OCI-LY1 (cell line): ENCODE results near the gene RELA.

Experiments used
- H2AFZ ChIP-seq: fragments of 200-600 bp; sonication (generic), shearing (Covaris generic); 2 replicates; pipeline ENCODE4 v1.6.0; 2014; ENCODE audit warnings: antibody characterized with exemption, mild to moderate bottlenecking, low read length
- H3F3A ChIP-seq: fragments of 200-600 bp; sonication (generic), shearing (Covaris generic); 2 replicates; pipeline ENCODE4 v1.6.0; 2014; ENCODE audit warnings: mild to moderate bottlenecking, antibody characterized with exemption, low read length, moderate library complexity; ENCODE audit not compliant: insufficient read depth
- H3K27ac ChIP-seq: fragments of 200-600 bp; sonication (generic); 2 replicates; pipeline ENCODE4 v1.5.1; 2014; ENCODE audit warnings: low read length, mixed run types, mild to moderate bottlenecking, low read depth; ENCODE audit not compliant: poor library complexity, severe bottlenecking
- H3K27me3 ChIP-seq: fragments of 200-600 bp; sonication (generic); 2 replicates; pipeline ENCODE4 v1.6.0; 2014; ENCODE audit warnings: antibody characterized with exemption, mild to moderate bottlenecking, low read length, moderate library complexity; ENCODE audit not compliant: insufficient read depth
- H3K36me3 ChIP-seq: fragments of 200-600 bp; sonication (generic); 2 replicates; pipeline ENCODE4 v1.6.1; 2014; ENCODE audit warnings: mild to moderate bottlenecking, antibody characterized with exemption, low read length, moderate library complexity, mixed read lengths; ENCODE audit not compliant: insufficient read depth
- H3K4me1 ChIP-seq: fragments of 200-600 bp; sonication (generic); 2 replicates; pipeline ENCODE4 v1.5.1; 2014; ENCODE audit warnings: mild to moderate bottlenecking, low read length, moderate library complexity; ENCODE audit not compliant: insufficient read depth, severe bottlenecking
- H3K4me2 ChIP-seq: fragments of 200-600 bp; sonication (generic), shearing (Covaris generic); 2 replicates; pipeline ENCODE4 v1.6.1; 2014; ENCODE audit warnings: low read length
- H3K4me3 ChIP-seq: fragments of 200-600 bp; sonication (generic); 2 replicates; pipeline ENCODE4 v1.5.1; 2014; ENCODE audit warnings: low read length, low read depth, mild to moderate bottlenecking, mixed read lengths; ENCODE audit not compliant: poor library complexity, severe bottlenecking
- H3K79me2 ChIP-seq: fragments of 200-600 bp; shearing (Covaris generic); 2 replicates; pipeline ENCODE4 v1.6.1; 2016; ENCODE audit warnings: mixed run types, low read length, mixed read lengths; ENCODE audit not compliant: insufficient read depth
- H3K9ac ChIP-seq: fragments of 200-600 bp; sonication (generic), shearing (Covaris generic); 2 replicates; pipeline ENCODE4 v1.6.1; 2014; ENCODE audit warnings: mild to moderate bottlenecking, low read length, mixed read lengths
- H3K9me2 ChIP-seq: fragments of 200-600 bp; sonication (generic), shearing (Covaris generic); 2 replicates; pipeline ENCODE4 v1.6.1; 2014; ENCODE audit warnings: low read depth, mild to moderate bottlenecking, low read length, mixed read lengths
- H3K9me3 ChIP-seq: fragments of 200-600 bp; shearing (Covaris generic); 2 replicates; pipeline ENCODE4 v1.6.1; 2014; ENCODE audit warnings: low read length, mixed read lengths
- H4K20me1 ChIP-seq: fragments of 200-600 bp; sonication (generic), shearing (Covaris generic); 2 replicates; pipeline ENCODE4 v1.6.0; 2016; ENCODE audit warnings: mild to moderate bottlenecking, low read length; ENCODE audit not compliant: insufficient read depth
- EZH2 ChIP-seq: fragments of 200-600 bp; sonication (generic), shearing (Covaris generic); IDR thresholded peaks from 2 replicates; pipeline ENCODE4 v1.8.0; 2017; ENCODE audit warnings: borderline replicate concordance, mixed run types, mild to moderate bottlenecking, antibody characterized with exemption, low read length, moderate library complexity, mixed read lengths
- TF ChIP-seq, protein P1 (sequence below): fragments of 200-600 bp; sonication (generic), shearing (Covaris generic); IDR thresholded peaks from 2 replicates; pipeline ENCODE4 v1.5.1; 2017; ENCODE audit warnings: mild to moderate bottlenecking, antibody characterized with exemption, low read length, moderate library complexity, mixed read lengths

The RELA gene

GRCh38 chr11:65646958-65647701 lies 15.6 kb downstream of the RELA start:
- Histone ChIP-seq H3K27me3 (no peaks in the 10 kb centered on the region), H3K79me2 (no peaks in the 10 kb centered on the region), H3K9me3 (no peaks in the 10 kb centered on the region), H3K4me2 (no peak overlapping the region), H3F3A (0 out of 2 replicates have a peak, but pooled peaks cover 7% of the 10 kb centered on the region), H3K27ac (no peak overlapping the region), H3K4me3 (no peak overlapping the region), H4K20me1 (no peaks in the 10 kb centered on the region), H3K4me1 (peaks cover 3% of the 10 kb centered on the region), H2AFZ (no peak overlapping the region), H3K9me2 (no peaks in the 10 kb centered on the region), H3K9ac (no peak overlapping the region), H3K36me3 (peaks cover 67% of the 10 kb centered on the region; the same call in 1 of the 2 replicates)
- TF ChIP-seq EZH2 = no peak
- TF ChIP-seq, protein P1, sequence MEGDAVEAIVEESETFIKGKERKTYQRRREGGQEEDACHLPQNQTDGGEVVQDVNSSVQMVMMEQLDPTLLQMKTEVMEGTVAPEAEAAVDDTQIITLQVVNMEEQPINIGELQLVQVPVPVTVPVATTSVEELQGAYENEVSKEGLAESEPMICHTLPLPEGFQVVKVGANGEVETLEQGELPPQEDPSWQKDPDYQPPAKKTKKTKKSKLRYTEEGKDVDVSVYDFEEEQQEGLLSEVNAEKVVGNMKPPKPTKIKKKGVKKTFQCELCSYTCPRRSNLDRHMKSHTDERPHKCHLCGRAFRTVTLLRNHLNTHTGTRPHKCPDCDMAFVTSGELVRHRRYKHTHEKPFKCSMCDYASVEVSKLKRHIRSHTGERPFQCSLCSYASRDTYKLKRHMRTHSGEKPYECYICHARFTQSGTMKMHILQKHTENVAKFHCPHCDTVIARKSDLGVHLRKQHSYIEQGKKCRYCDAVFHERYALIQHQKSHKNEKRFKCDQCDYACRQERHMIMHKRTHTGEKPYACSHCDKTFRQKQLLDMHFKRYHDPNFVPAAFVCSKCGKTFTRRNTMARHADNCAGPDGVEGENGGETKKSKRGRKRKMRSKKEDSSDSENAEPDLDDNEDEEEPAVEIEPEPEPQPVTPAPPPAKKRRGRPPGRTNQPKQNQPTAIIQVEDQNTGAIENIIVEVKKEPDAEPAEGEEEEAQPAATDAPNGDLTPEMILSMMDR = no peak

DNA sequence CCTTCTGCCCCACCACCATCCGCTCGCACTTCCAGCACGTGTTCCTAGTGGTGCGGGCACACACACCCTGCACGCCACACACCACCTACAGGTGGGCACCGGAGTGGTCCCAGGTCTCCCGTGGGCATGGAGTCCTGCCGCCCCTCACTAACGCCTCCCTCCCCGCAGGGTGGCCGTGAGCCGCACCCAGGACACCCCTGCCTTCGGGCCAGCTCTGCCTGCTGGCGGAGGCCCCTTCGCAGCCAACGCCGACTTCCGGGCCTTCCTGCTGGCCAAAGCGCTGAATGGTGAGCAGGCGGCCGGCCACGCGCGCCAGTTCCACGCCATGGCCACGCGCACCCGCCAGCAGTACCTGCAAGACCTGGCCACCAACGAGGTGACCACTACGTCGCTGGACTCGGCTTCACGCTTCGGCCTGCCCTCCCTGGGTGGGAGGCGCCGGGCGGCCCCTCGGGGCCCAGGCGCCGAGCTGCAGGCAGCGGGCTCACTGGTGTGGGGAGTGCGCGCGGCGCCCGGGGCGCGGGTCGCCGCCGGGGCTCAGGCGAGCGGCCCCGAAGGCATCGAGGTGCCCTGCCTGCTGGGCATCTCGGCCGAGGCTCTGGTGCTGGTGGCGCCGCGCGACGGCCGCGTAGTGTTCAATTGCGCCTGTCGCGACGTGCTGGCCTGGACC lies 16.3 kb downstream of the RELA start:
- H2AFZ ChIP-seq = no peak overlapping the region

GRCh38 chr11:65645710-65646109 lies 17.0 kb downstream of the RELA start:
- H3K4me1 ChIP-seq = peaks cover 11% of the 10 kb centered on the region
- peaks cover 67% of the 10 kb centered on the region; the same call in 1 of the 2 replicates for H3K36me3 ChIP-seq
- TF ChIP-seq EZH2 = no peak
- TF ChIP-seq, protein P1 = no peak
- no peak overlapping the region for H3K4me2 ChIP-seq
- H3K27ac ChIP-seq = no peak overlapping the region
- H3K4me3 ChIP-seq = no peak overlapping the region
- no peaks in the 10 kb centered on the region for H3F3A ChIP-seq
- no peaks in the 10 kb centered on the region for H3K79me2 ChIP-seq
- H3K9me2 ChIP-seq = no peaks in the 10 kb centered on the region
- no peak overlapping the region for H2AFZ ChIP-seq
- H3K9ac ChIP-seq = no peak overlapping the region
- no peaks in the 10 kb centered on the region for H3K27me3 ChIP-seq
- H4K20me1 ChIP-seq = no peaks in the 10 kb centered on the region
- H3K9me3 ChIP-seq = no peaks in the 10 kb centered on the region

More for the DNA sequence above, 16.3 kb downstream of the RELA start:
- no peaks in the 10 kb centered on the region for H3K27me3 ChIP-seq
- H3K79me2 ChIP-seq = no peaks in the 10 kb centered on the region
- H3K9me3 ChIP-seq = no peaks in the 10 kb centered on the region
- no peaks in the 10 kb centered on the region for H4K20me1 ChIP-seq
- no peak overlapping the region for H3K27ac ChIP-seq
- peaks cover 4% of the 10 kb centered on the region for H3K4me1 ChIP-seq
- 0 out of 2 replicates have a peak, but pooled peaks cover 2% of the 10 kb centered on the region for H3F3A ChIP-seq
- H3K9me2 ChIP-seq = no peaks in the 10 kb centered on the region
- H3K4me2 ChIP-seq = no peak overlapping the region
- peaks cover 71% of the 10 kb centered on the region; the same call in 1 of the 2 replicates for H3K36me3 ChIP-seq
- no peak overlapping the region for H3K4me3 ChIP-seq
- no peak overlapping the region for H3K9ac ChIP-seq
- TF ChIP-seq, protein P1 = no peak
- TF ChIP-seq EZH2 = no peak
